OCI-LY3 (cell line): ENCODE data around the gene TANGO6.

Experiments
- H2AFZ ChIP-seq: fragments of 200-600, 300-600 bp; shearing (Covaris generic); 2 replicates; pipeline ENCODE4 v1.6.0; 2014; ENCODE audit warnings: antibody characterized with exemption, low read depth, low read length
- H3K27ac ChIP-seq: fragments of 200-600, 300-600 bp; sonication (generic); 2 replicates; pipeline ENCODE4 v1.5.1; 2014; ENCODE audit warnings: mild to moderate bottlenecking, low read length, moderate library complexity, mixed read lengths
- H3K27me3 ChIP-seq: fragments of 200-600, 300-600 bp; sonication (generic); 2 replicates; pipeline ENCODE4 v1.6.1; 2014; ENCODE audit warnings: low read depth, low read length, mixed read lengths
- H3K36me3 ChIP-seq: fragments of 200-600, 300-600 bp; sonication (generic); replicated peaks from 2 replicates; pipeline ENCODE3; 2014; ENCODE audit warnings: low read depth, low read length, mixed read lengths
- H3K4me1 ChIP-seq: fragments of 300-600, 200-600 bp; sonication (generic); 2 replicates; pipeline ENCODE4 v1.6.1; 2014; ENCODE audit warnings: low read length, mixed read lengths
- H3K4me2 ChIP-seq: fragments of 200-600, 300-600 bp; sonication (generic); 2 replicates; pipeline ENCODE4 v1.6.1; 2014; ENCODE audit warnings: low read length, mixed read lengths
- H3K4me3 ChIP-seq: fragments of 300-600, 200-600 bp; sonication (generic); 2 replicates; pipeline ENCODE4 v1.5.1; 2014; ENCODE audit warnings: antibody characterized with exemption, mild to moderate bottlenecking, low read length, moderate library complexity
- H3K79me2 ChIP-seq: fragments of 300-600, 200-600 bp; shearing (Covaris generic); 2 replicates; pipeline ENCODE4 v1.6.1; 2014; ENCODE audit warnings: mild to moderate bottlenecking, low read length, mixed read lengths
- H3K9ac ChIP-seq: fragments of 300-600, 200-600 bp; shearing (Covaris generic); 2 replicates; pipeline ENCODE4 v1.6.0; 2014; ENCODE audit warnings: mild to moderate bottlenecking, low read length, moderate library complexity
- H3K9me3 ChIP-seq: fragments of 200-600, 300-600 bp; shearing (Covaris generic); 2 replicates; pipeline ENCODE4 v1.6.1; 2014; ENCODE audit warnings: low read length, mixed read lengths; ENCODE audit not compliant: insufficient read depth
- H4K20me1 ChIP-seq: fragments of 200-600, 300-600 bp; sonication (generic); 2 replicates; pipeline ENCODE4 v1.6.1; 2016; ENCODE audit warnings: low read length, mixed read lengths; ENCODE audit not compliant: insufficient read depth
- CTCF ChIP-seq: fragments of 200-600, 300-600 bp; sonication (generic); IDR thresholded peaks from 2 replicates; pipeline ENCODE4 v1.5.1; 2014; ENCODE audit warnings: antibody characterized with exemption, low read length, low read depth
- EZH2phosphoT487 ChIP-seq: fragments of 200-600 bp; shearing (Covaris generic); IDR thresholded peaks from 2 replicates; pipeline ENCODE4 v1.6.1; 2018; ENCODE audit warnings: antibody characterized with exemption, mixed run types, low read depth

TANGO6 gene

GRCh38 chr16:68892898-68893297 lies 49.6 kb downstream of the TANGO6 start:
- Histone ChIP-seq H3K79me2 (no peaks in the 10 kb centered on the region), H3K9ac (peak overlapping the region; percentile 25; the same call in 1 of the 2 replicates), H3K36me3 (peaks cover 9% of the 10 kb centered on the region), H3K4me1 (peaks cover 29% of the 10 kb centered on the region), H3K4me2 (peak overlapping the region; percentile 55), H2AFZ (no peak overlapping the region), H4K20me1 (no peaks in the 10 kb centered on the region), H3K27ac (peak overlapping the region; percentile 62), H3K27me3 (no peaks in the 10 kb centered on the region), H3K9me3 (no peaks in the 10 kb centered on the region), H3K4me3 (peak overlapping the region; percentile 20)
- no peak for TF ChIP-seq CTCF
- no peak for TF ChIP-seq EZH2phosphoT487

- H3K4me3 ChIP-seq: no peak overlapping the region
- H3K4me1 ChIP-seq: peaks cover 26% of the 10 kb centered on the region
- no peak overlapping the region for H3K27ac ChIP-seq
- no peaks in the 10 kb centered on the region for H3K9me3 ChIP-seq
- H2AFZ ChIP-seq: no peak overlapping the region
- peaks cover 9% of the 10 kb centered on the region for H3K36me3 ChIP-seq
- no peak for TF ChIP-seq EZH2phosphoT487
- no peak for TF ChIP-seq CTCF
- no peaks in the 10 kb centered on the region for H3K27me3 ChIP-seq
- no peaks in the 10 kb centered on the region for H3K79me2 ChIP-seq
- no peak overlapping the region for H3K4me2 ChIP-seq
- H3K9ac ChIP-seq: no peak overlapping the region
- no peaks in the 10 kb centered on the region for H4K20me1 ChIP-seq
Measured at GRCh38 chr16:68893710-68894705, 50.7 kb downstream of the TANGO6 start.

GRCh38 chr16:68894714-68895113 lies 51.4 kb downstream of the TANGO6 start:
- Histone ChIP-seq H3K79me2 (no peaks in the 10 kb centered on the region), H3K4me1 (peaks cover 26% of the 10 kb centered on the region), H3K36me3 (peaks cover 9% of the 10 kb centered on the region), H3K27me3 (no peaks in the 10 kb centered on the region), H3K27ac (no peak overlapping the region), H3K4me3 (no peak overlapping the region), H3K4me2 (no peak overlapping the region), H3K9ac (no peak overlapping the region), H4K20me1 (no peaks in the 10 kb centered on the region), H3K9me3 (no peaks in the 10 kb centered on the region), H2AFZ (no peak overlapping the region)
- no peak for TF ChIP-seq EZH2phosphoT487
- TF ChIP-seq CTCF: no peak

- peaks cover 24% of the 10 kb centered on the region for H3K36me3 ChIP-seq
- no peaks in the 10 kb centered on the region for H3K27me3 ChIP-seq
- no peak for TF ChIP-seq CTCF
- TF ChIP-seq EZH2phosphoT487: no peak
- no peak overlapping the region for H3K4me3 ChIP-seq
- H4K20me1 ChIP-seq: no peaks in the 10 kb centered on the region
- H3K27ac ChIP-seq: no peak overlapping the region
- no peak overlapping the region for H3K4me2 ChIP-seq
- H3K4me1 ChIP-seq: peaks cover 11% of the 10 kb centered on the region
- H3K9ac ChIP-seq: no peak overlapping the region
- H3K79me2 ChIP-seq: no peaks in the 10 kb centered on the region
- no peak overlapping the region for H2AFZ ChIP-seq
- no peaks in the 10 kb centered on the region for H3K9me3 ChIP-seq
Measured at GRCh38 chr16:68898026-68898425, 54.7 kb downstream of the TANGO6 start.
